GM12891 (cell line): Measurements from ENCODE around the gene SDK1.

ENCODE experiments used
- PAX5 ChIP-seq: IDR thresholded peaks from 2 replicates; pipeline ENCODE4 v1.6.1; 2011; ENCODE audit warnings: low read length, moderate library complexity, mild to moderate bottlenecking; ENCODE audit not compliant: insufficient read depth, severe bottlenecking
- POLR2A ChIP-seq: IDR thresholded peaks from 2 replicates; pipeline ENCODE4 v1.6.1; 2011; ENCODE audit warnings: low read depth, low read length, control low read depth
- POLR2AphosphoS5 ChIP-seq: IDR thresholded peaks from 2 replicates; pipeline ENCODE4 v1.6.1; 2011; ENCODE audit warnings: low read depth, low read length, control low read depth
- SPI1 ChIP-seq: IDR thresholded peaks from 2 replicates; pipeline ENCODE4 v1.6.1; 2011; ENCODE audit warnings: low read depth, low read length, control low read depth
- TAF1 ChIP-seq: IDR thresholded peaks from 2 replicates; pipeline ENCODE4 v1.6.1; 2011; ENCODE audit warnings: low read depth, low read length, control low read depth

- no peak for TF ChIP-seq PAX5
- TF ChIP-seq TAF1 = no peak
- TF ChIP-seq POLR2A = no peak
- TF ChIP-seq POLR2AphosphoS5 = no peak
- no peak for TF ChIP-seq SPI1
Observed at GRCh38 chr7:3806516-3806915, 505.5 kb downstream of the SDK1 start.
